HG03196 (cell line): ENCODE results near the gene MISP3.

Experiments
- ATAC-seq: cut with Tn5 transposase; IDR thresholded peaks from one replicate; pipeline ENCODE4 v1.9.1; 2021; ENCODE audit not compliant: unreplicated experiment

The MISP3 gene

GRCh38 chr19:14101003-14101545 lies 28.5 kb downstream of the MISP3 start:
- ATAC-seq, result no peak

- ATAC-seq, result no peak
Observed at GRCh38 chr19:14102102-14102696, 29.6 kb downstream of the MISP3 start.

GRCh38 chr19:14102756-14103155 lies 30.2 kb downstream of the MISP3 start:
- ATAC-seq, result no peak

- ATAC-seq, result no peak
Observed at GRCh38 chr19:14103310-14103709, 30.7 kb downstream of the MISP3 start.

- no peak for ATAC-seq
Observed at GRCh38 chr19:14105680-14106079, 33.1 kb downstream of the MISP3 start.

- ATAC-seq, result no peak
Observed at GRCh38 chr19:14106840-14107239, 34.3 kb downstream of the MISP3 start.

GRCh38 chr19:14107581-14108461 lies 35.2 kb downstream of the MISP3 start:
- no peak for ATAC-seq

- ATAC-seq, result no peak
Observed at GRCh38 chr19:14110650-14111049, 38.1 kb downstream of the MISP3 start.

- ATAC-seq, result no peak
Observed at GRCh38 chr19:14111486-14111885, 38.9 kb downstream of the MISP3 start.

- ATAC-seq, result no peak
Observed at GRCh38 chr19:14112051-14112808, 39.6 kb downstream of the MISP3 start.

GRCh38 chr19:14112809-14113385 lies 40.3 kb downstream of the MISP3 start:
- no peak for ATAC-seq

GRCh38 chr19:14113762-14114414 lies 41.3 kb downstream of the MISP3 start:
- no peak for ATAC-seq

GRCh38 chr19:14114439-14114838 lies 41.9 kb downstream of the MISP3 start:
- ATAC-seq, result no peak

- ATAC-seq, result no peak
Observed at GRCh38 chr19:14114854-14115253, 42.3 kb downstream of the MISP3 start.

GRCh38 chr19:14115756-14116155 lies 43.2 kb downstream of the MISP3 start:
- no peak for ATAC-seq

- no peak for ATAC-seq
Observed at GRCh38 chr19:14116525-14116917, 43.9 kb downstream of the MISP3 start.

GRCh38 chr19:14116918-14117578 lies 44.5 kb downstream of the MISP3 start:
- peak; percentile 6 for ATAC-seq

- ATAC-seq, result peak; percentile 87
Observed at GRCh38 chr19:14117668-14118164, 45.1 kb downstream of the MISP3 start, which contains the start of gene PRKACA. Gene PRKACA (minus strand): TSS chr19:14117762. CDS start chr19:14117547, 215 bp downstream.

GRCh38 chr19:14118165-14119051 lies 45.8 kb downstream of the MISP3 start:
- ATAC-seq, result no peak
